ENCODE measurements around the gene ESPN.

- TF ChIP-seq CTCF (IDR thresholded peaks at IDR 0.05), result no peak
- TF ChIP-seq EP300 (IDR thresholded peaks at IDR 0.05), result no peak
- no peak for TF ChIP-seq POLR2AphosphoS5 (IDR thresholded peaks at IDR 0.05)
Measured at GRCh38 chr1:6474815-6475282, 50.3 kb downstream of the ESPN start.

Data from upper lobe of left lung (tissue), 4 donors.